ENCODE data around the gene BCDIN3D. TPM values are rescaled to one million over a fixed set of nuclear protein-coding genes. Genes with fewer than 3 reads are reported as not detected.
"Not testable (repeated sequence)": the region's sequence is repeated elsewhere in the genome, so short reads cannot be mapped to it uniquely, and the experiment has no call there.

Gene BCDIN3D, protein sequence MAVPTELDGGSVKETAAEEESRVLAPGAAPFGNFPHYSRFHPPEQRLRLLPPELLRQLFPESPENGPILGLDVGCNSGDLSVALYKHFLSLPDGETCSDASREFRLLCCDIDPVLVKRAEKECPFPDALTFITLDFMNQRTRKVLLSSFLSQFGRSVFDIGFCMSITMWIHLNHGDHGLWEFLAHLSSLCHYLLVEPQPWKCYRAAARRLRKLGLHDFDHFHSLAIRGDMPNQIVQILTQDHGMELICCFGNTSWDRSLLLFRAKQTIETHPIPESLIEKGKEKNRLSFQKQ
- 4.6 TPM for polyA plus RNA-seq (2013, experiment 1 of 2; ENCODE audit: insufficient read length)
- polyA plus RNA-seq (2013, experiment 2 of 2; ENCODE audit: insufficient read length): 4.1 TPM

GRCh38 chr12:49842519-49843352 lies at the start of gene BCDIN3D:
TSS of gene BCDIN3D (minus strand) at chr12:49843106. CDS start at chr12:49843087, 19 bp downstream.
- peak; percentile 91 for DNase-seq

DNA sequence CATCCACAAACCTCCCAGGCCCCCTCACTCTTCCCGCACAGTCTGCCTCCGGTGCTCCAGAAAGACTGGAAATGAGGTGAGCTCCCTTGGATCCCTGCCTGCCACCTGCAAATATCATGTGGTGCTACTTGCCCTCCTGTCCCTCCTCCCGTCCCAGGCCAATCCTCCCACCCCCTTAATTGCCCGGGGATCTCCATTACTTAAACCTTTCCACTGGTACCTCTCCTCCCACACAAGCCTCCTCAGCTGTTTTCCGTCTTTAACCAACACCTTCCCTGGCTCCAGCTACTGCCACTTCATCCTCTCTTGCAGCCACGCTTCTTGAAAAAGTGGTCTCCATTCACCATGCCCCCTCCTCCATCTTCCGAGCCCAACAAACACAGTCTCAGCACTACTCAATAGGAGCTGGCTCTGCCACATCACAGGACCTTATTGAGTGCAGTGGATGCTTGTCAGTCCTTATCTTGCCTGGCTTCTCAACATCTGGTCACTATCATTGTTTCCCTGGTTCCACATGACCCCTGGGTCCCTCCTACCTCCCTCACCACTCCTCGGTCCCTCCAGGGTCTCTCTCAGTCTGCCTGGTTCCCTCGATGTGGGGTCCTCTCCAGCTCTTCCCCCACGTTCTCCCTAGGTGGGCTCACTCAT lies 49.3 kb upstream of the BCDIN3D start:
- DNase-seq: no peak

GRCh38 chr12:49891476-49891875 lies 48.6 kb upstream of the BCDIN3D start:
- no peak for DNase-seq

GRCh38 chr12:49891012-49891411 lies 48.1 kb upstream of the BCDIN3D start:
- no peak for DNase-seq

- no peak for DNase-seq
Measured at GRCh38 chr12:49890096-49890461, 47.2 kb upstream of the BCDIN3D start.

- DNase-seq: no peak
Measured at GRCh38 chr12:49889361-49890095, 46.6 kb upstream of the BCDIN3D start.

- DNase-seq: no peak
Measured at GRCh38 chr12:49888461-49889151, 45.7 kb upstream of the BCDIN3D start.

GRCh38 chr12:49887536-49888401 lies 44.9 kb upstream of the BCDIN3D start:
- DNase-seq: no peak

DNA sequence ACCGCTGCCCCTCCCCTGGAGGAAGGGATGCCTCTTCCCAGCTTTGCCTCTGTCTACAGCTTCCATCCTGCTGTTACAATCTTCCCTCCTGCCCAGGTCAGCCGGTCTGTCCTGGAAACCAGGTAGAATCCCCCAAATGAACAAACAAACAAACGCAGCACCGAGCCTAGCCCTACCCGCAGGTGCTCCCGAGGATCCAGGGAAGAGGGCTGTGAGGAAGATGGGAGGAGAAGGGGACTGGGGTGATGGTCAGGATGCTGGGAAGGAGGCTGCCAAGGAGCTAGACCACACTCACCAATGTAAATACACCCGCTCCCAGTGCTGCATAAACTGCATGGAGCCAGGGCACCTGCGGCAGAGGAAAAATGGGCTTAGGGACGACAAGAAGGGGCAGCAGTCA lies 44.2 kb upstream of the BCDIN3D start:
- DNase-seq: no peak

GRCh38 chr12:49885663-49886461 lies 43.0 kb upstream of the BCDIN3D start:
- no peak for DNase-seq

- DNase-seq: no peak
Measured at GRCh38 chr12:49885118-49885517, 42.2 kb upstream of the BCDIN3D start.

DNA sequence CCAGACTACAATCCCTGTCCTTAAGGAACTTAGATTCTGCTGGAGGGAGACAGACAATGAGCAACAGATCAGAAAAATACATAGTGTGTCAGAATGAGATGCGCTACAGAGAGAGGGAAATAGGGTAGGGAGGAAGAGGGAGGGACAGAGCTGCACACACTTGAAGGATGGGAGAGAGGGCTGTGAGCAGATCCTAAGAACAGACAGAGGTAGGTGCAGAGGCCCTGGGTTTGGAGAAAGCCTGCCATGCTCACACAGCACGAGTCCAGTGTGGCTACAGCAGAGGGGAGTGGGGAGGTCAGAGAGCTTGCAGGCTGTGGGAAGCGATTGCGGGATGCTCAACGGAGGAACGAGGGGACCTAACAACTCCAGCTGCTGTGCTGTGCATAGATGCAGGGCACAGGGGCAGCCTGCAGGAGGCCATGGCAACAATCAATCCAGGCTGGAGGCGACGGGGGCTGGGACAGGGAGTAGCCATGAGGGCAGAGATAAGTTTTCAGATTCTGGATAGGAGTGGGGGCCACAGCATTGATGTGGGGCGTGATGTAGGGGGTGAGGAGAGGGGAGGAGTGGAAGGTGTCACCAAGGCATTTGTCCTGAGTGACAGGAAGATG lies 40.1 kb upstream of the BCDIN3D start:
- no peak for DNase-seq

GRCh38 chr12:49882248-49882850 lies 39.4 kb upstream of the BCDIN3D start:
- no peak for DNase-seq

- no peak for DNase-seq
Measured at GRCh38 chr12:49881415-49882247, 38.7 kb upstream of the BCDIN3D start.

DNA sequence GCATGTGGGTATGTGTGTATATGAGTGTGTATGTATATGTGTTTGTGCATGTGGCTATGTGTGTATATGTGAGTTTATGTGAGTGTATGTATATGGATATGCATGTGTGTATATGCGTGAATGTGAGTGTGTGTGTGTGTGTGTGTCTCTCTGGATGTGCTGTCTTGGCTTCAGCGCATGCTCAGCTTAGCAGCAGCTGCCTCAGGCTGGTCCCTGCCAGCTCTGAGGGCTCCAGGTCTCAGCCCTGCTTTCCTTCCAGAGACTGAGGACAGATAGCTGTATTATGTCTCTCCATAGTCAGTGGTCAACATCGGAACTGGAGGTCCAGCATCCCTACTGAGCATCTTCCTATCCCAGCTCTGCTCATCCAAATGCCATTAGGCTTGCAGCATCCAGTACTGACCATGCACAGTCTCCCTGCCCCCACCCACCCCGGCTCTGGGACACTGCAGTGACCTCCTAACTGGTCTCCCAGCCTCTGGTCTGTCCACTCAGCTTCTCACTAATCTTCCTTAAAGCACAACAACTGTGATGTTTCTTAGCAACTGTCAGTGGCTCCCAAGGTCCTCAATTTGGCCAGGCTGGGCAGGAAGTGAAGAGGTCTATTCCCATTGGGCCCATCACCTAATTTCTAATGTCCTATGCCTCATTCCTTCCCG lies 38.0 kb upstream of the BCDIN3D start:
- DNase-seq: no peak

DNA sequence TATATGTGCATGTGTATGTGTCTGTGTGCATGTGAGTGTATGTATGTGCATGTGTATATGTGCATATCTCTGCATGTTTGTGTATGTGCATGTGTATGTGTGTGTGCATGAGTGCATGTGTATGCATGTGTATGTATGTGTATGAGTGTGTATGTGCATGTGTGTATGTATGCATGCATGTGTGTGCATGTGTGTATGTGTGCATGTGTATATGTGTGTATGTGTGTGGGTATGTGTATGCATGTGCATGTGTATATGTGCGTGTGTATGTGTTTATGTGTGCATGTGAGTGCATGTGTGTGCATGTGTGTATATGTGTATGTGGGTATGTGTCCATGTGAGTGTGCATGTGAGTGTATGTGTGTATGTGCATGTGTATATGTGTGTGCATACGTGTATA lies 36.2 kb upstream of the BCDIN3D start:
- DNase-seq: not testable (repeated sequence)

DNA sequence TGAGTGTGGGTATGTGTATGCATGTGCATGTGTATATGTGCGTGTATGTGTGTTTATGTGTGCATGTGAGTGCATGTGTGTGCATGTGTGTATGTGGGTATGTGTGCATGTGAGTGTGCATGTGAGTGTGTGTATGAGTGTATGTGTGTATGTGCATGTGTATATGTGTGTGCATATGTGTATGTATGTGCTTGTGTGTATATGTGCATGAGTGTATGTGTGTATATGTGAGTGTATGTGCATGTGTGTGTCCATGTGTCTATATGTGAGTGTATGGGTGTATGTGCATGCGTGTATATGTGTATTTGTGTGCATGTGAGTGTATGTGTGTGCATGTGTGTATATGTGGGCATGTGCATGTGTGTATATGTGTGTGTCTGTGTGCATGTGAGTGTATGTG lies 35.1 kb upstream of the BCDIN3D start:
- DNase-seq: no peak

- no peak for DNase-seq
Measured at GRCh38 chr12:49877066-49877465, 34.2 kb upstream of the BCDIN3D start.
